Uterus (tissue), 2 donors: Measurements from ENCODE around the gene MLLT11.

ENCODE experiments used
- POLR2A ChIP-seq, 2 donors: fragments of 450-650 bp; IDR thresholded peaks; one replicate each; pipeline ENCODE4 v1.6.1; 2016; ENCODE audit warnings: antibody characterized with exemption in 2 of 2, mild to moderate bottlenecking in 1 of 2, moderate library complexity in 1 of 2
- TF ChIP-seq, protein P1 (sequence below), 4 experiments: fragments of 200-600 bp in 2 of 4; fragments of 450-650 bp in 2 of 4; sonication (generic) in 2 of 4; IDR thresholded peaks; one replicate each; pipeline ENCODE4 v1.5.1; 2016 to 2019; ENCODE audit warnings: antibody characterized with exemption in 4 of 4, mild to moderate bottlenecking in 2 of 4, moderate library complexity in 1 of 4

DNA sequence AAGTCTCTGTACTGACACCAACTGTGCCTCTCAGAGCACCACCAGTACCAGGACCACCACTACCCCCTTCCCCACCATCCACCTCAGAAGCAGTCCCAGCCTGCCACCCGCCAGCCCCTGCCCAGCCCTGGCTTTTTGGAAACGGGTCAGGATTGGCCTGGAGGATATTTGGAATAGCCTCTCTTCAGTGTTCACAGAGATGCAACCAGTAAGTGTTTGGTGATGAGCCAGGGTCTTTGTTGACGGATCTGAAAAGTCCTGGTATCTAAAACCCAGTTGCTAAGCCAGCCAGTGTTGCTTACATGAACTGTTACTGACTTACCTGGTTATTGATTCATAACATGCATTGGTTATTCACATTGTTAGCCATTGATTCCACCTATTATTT lies 11.6 kb upstream of the MLLT11 start:
- no peak for TF ChIP-seq POLR2A (IDR thresholded peaks at IDR 0.05)
- TF ChIP-seq, protein P1, sequence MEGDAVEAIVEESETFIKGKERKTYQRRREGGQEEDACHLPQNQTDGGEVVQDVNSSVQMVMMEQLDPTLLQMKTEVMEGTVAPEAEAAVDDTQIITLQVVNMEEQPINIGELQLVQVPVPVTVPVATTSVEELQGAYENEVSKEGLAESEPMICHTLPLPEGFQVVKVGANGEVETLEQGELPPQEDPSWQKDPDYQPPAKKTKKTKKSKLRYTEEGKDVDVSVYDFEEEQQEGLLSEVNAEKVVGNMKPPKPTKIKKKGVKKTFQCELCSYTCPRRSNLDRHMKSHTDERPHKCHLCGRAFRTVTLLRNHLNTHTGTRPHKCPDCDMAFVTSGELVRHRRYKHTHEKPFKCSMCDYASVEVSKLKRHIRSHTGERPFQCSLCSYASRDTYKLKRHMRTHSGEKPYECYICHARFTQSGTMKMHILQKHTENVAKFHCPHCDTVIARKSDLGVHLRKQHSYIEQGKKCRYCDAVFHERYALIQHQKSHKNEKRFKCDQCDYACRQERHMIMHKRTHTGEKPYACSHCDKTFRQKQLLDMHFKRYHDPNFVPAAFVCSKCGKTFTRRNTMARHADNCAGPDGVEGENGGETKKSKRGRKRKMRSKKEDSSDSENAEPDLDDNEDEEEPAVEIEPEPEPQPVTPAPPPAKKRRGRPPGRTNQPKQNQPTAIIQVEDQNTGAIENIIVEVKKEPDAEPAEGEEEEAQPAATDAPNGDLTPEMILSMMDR (IDR thresholded peaks at IDR 0.05), result no peak
